ENCODE measurements around the gene SYT6.
A peak's percentile ranks its signal among the peaks of the same experiment; 100 is the strongest.

The SYT6 gene

GRCh38 chr1:114154146-114154962 lies 685 bp upstream of the SYT6 start:
- Histone ChIP-seq H3K79me2 (ENCODE audit: control insufficient read depth, insufficient read depth, low read length, unreplicated experiment) (no peaks in the 10 kb centered on the region), H3K4me3 (ENCODE audit: low read depth, low read length) (no peak overlapping the region)

GRCh38 chr1:114152508-114153260 lies 985 bp downstream of the SYT6 start:
- Histone ChIP-seq H2AFZ (ENCODE audit: low read length, unreplicated experiment) (no peak overlapping the region), H3K4me1 (ENCODE audit: control insufficient read depth, insufficient read depth, low read length, unreplicated experiment) (no peaks in the 10 kb centered on the region)

More at GRCh38 chr1:114154146-114154962, 685 bp upstream of the SYT6 start:
- no peak overlapping the region for H3K27ac ChIP-seq (ENCODE audit: low read depth, low read length)
- no peak overlapping the region for H2AFZ ChIP-seq (ENCODE audit: low read length, unreplicated experiment)
- H3K4me1 ChIP-seq (ENCODE audit: control insufficient read depth, insufficient read depth, low read length, unreplicated experiment) = no peaks in the 10 kb centered on the region
- H3K36me3 ChIP-seq (ENCODE audit: insufficient read depth, low read length) = no peaks in the 10 kb centered on the region
- H3K27me3 ChIP-seq (ENCODE audit: insufficient read depth, low read length) = peaks cover 99% of the 10 kb centered on the region

DNA sequence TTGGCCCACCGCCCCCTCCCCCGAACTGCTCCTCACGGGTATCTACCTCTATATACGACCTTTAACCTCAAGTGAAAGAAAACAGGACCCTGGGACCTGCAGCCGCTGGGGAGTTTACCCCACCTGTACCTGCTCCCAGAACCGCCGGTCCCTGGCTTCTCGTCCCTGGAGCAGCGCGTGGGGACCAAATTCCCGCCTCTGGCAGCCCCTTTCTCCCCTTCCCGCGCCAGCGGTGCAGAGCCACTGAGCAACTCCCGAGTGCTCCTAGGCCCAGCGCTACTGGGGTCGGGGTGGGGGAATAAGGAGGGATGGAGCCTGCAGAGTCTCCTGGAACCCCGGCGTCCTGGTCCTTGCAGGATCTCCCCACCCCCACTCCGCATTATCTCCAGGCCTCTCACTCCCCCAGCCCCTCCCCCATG lies 1.6 kb downstream of the SYT6 start:
- Histone ChIP-seq H2AFZ (ENCODE audit: low read length, unreplicated experiment) (no peak overlapping the region), H3K27ac (ENCODE audit: low read depth, low read length) (no peak overlapping the region), H3K27me3 (ENCODE audit: insufficient read depth, low read length) (peaks cover 94% of the 10 kb centered on the region), H3K4me1 (ENCODE audit: control insufficient read depth, insufficient read depth, low read length, unreplicated experiment) (no peaks in the 10 kb centered on the region), H3K36me3 (ENCODE audit: insufficient read depth, low read length) (no peaks in the 10 kb centered on the region), H3K79me2 (ENCODE audit: control insufficient read depth, insufficient read depth, low read length, unreplicated experiment) (no peaks in the 10 kb centered on the region), H3K4me3 (ENCODE audit: low read depth, low read length) (peak overlapping the region; percentile 46; the same call in 1 of the 2 replicates)

More at GRCh38 chr1:114152508-114153260, 985 bp downstream of the SYT6 start:
- no peaks in the 10 kb centered on the region for H3K36me3 ChIP-seq (ENCODE audit: insufficient read depth, low read length)
- H3K27me3 ChIP-seq (ENCODE audit: insufficient read depth, low read length) = peaks cover 93% of the 10 kb centered on the region
- no peak overlapping the region for H3K27ac ChIP-seq (ENCODE audit: low read depth, low read length)
- no peaks in the 10 kb centered on the region for H3K79me2 ChIP-seq (ENCODE audit: control insufficient read depth, insufficient read depth, low read length, unreplicated experiment)
- H3K4me3 ChIP-seq (ENCODE audit: low read depth, low read length) = peak overlapping the region; percentile 46; the same call in 1 of the 2 replicates

GRCh38 chr1:114150016-114150415 lies 3.7 kb downstream of the SYT6 start:
- no peaks in the 10 kb centered on the region for H3K4me1 ChIP-seq (ENCODE audit: control insufficient read depth, insufficient read depth, low read length, unreplicated experiment)
- no peaks in the 10 kb centered on the region for H3K36me3 ChIP-seq (ENCODE audit: insufficient read depth, low read length)
- no peak overlapping the region for H2AFZ ChIP-seq (ENCODE audit: low read length, unreplicated experiment)
- peaks cover 91% of the 10 kb centered on the region for H3K27me3 ChIP-seq (ENCODE audit: insufficient read depth, low read length)
- no peak overlapping the region for H3K27ac ChIP-seq (ENCODE audit: low read depth, low read length)
- H3K4me3 ChIP-seq (ENCODE audit: low read depth, low read length) = no peak overlapping the region
- H3K79me2 ChIP-seq (ENCODE audit: control insufficient read depth, insufficient read depth, low read length, unreplicated experiment) = no peaks in the 10 kb centered on the region

GRCh38 chr1:114149211-114149610 lies 4.5 kb downstream of the SYT6 start:
- Histone ChIP-seq H3K36me3 (ENCODE audit: insufficient read depth, low read length) (no peaks in the 10 kb centered on the region), H3K4me1 (ENCODE audit: control insufficient read depth, insufficient read depth, low read length, unreplicated experiment) (no peaks in the 10 kb centered on the region), H2AFZ (ENCODE audit: low read length, unreplicated experiment) (no peak overlapping the region), H3K4me3 (ENCODE audit: low read depth, low read length) (no peak overlapping the region), H3K79me2 (ENCODE audit: control insufficient read depth, insufficient read depth, low read length, unreplicated experiment) (no peaks in the 10 kb centered on the region), H3K27ac (ENCODE audit: low read depth, low read length) (no peak overlapping the region), H3K27me3 (ENCODE audit: insufficient read depth, low read length) (peaks cover 90% of the 10 kb centered on the region)

- Histone ChIP-seq H3K27ac (ENCODE audit: low read depth, low read length) (no peak overlapping the region), H3K4me3 (ENCODE audit: low read depth, low read length) (no peak overlapping the region), H3K79me2 (ENCODE audit: control insufficient read depth, insufficient read depth, low read length, unreplicated experiment) (no peaks in the 10 kb centered on the region), H2AFZ (ENCODE audit: low read length, unreplicated experiment) (no peak overlapping the region), H3K4me1 (ENCODE audit: control insufficient read depth, insufficient read depth, low read length, unreplicated experiment) (no peaks in the 10 kb centered on the region), H3K36me3 (ENCODE audit: insufficient read depth, low read length) (no peaks in the 10 kb centered on the region), H3K27me3 (ENCODE audit: insufficient read depth, low read length) (peaks cover 79% of the 10 kb centered on the region)
Measured at GRCh38 chr1:114145504-114146151, 8.0 kb downstream of the SYT6 start.

DNA sequence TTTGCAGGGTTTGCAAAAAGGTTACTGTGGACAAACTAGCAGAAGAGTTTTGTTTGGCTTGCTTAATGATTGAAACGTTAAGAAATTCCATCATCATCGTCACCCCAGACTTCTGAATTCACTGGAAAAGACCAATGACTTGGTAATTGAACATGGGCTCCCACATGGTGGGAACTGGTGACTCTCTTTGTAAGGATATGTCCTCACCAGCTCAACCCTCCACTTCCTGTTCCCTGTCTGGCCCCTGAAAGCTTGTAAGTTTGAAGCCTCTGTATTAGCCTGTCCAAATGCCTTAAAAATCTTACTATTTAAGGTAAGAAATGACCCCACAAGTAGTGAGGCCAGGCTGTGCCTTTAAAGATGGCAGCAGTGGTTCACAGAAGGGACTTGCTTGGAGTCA lies 9.7 kb downstream of the SYT6 start:
- Histone ChIP-seq H3K79me2 (ENCODE audit: control insufficient read depth, insufficient read depth, low read length, unreplicated experiment) (no peaks in the 10 kb centered on the region), H3K4me1 (ENCODE audit: control insufficient read depth, insufficient read depth, low read length, unreplicated experiment) (no peaks in the 10 kb centered on the region), H2AFZ (ENCODE audit: low read length, unreplicated experiment) (no peak overlapping the region), H3K27me3 (ENCODE audit: insufficient read depth, low read length) (peaks cover 76% of the 10 kb centered on the region), H3K4me3 (ENCODE audit: low read depth, low read length) (no peak overlapping the region), H3K27ac (ENCODE audit: low read depth, low read length) (no peak overlapping the region), H3K36me3 (ENCODE audit: insufficient read depth, low read length) (no peaks in the 10 kb centered on the region)

DNA sequence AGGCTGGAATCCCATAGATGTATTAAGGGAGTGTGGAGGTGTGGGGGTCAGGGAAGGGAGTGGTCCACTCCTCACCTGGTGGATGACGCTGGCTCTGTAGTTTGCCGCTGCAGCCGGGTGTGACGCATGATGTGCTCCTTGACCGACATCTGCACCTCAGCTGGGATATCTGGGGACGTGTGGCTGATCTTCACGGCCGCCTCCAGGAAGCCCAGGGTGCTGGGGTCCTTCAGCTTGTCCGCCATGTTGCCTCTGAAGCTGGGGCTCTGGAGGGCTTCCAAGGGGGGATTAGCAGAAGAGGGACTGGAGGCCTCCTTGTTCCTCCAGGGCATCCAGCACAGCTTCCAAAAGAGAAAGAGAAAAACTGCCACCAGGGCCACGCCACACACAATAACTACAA lies 14.1 kb downstream of the SYT6 start:
- no peak overlapping the region for H3K27ac ChIP-seq (ENCODE audit: low read depth, low read length)
- no peaks in the 10 kb centered on the region for H3K79me2 ChIP-seq (ENCODE audit: control insufficient read depth, insufficient read depth, low read length, unreplicated experiment)
- H3K27me3 ChIP-seq (ENCODE audit: insufficient read depth, low read length) = peaks cover 83% of the 10 kb centered on the region
- H3K4me1 ChIP-seq (ENCODE audit: control insufficient read depth, insufficient read depth, low read length, unreplicated experiment) = no peaks in the 10 kb centered on the region
- H3K36me3 ChIP-seq (ENCODE audit: insufficient read depth, low read length) = no peaks in the 10 kb centered on the region
- H2AFZ ChIP-seq (ENCODE audit: low read length, unreplicated experiment) = no peak overlapping the region
- no peak overlapping the region for H3K4me3 ChIP-seq (ENCODE audit: low read depth, low read length)

DNA sequence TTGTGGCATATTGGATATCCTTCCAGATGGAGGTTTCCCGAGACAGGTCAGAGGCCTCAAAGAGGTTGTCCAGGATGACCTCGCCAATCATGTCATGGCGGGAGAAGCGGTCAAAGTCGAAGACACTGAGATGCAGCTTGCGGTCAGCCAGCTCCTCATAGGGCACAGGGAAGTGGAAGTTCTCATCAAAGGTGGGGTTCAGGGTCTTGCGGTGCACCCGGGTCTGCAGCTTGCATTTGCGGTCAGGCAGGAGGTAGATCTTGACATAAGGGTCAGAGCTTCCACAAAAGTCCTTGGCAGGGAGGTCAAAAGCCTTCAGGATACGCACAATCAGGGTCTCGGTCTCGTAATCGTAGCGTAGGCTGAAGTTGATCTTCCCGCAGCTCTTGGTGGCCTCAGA lies 16.2 kb downstream of the SYT6 start:
- Histone ChIP-seq H3K79me2 (ENCODE audit: control insufficient read depth, insufficient read depth, low read length, unreplicated experiment) (no peaks in the 10 kb centered on the region), H2AFZ (ENCODE audit: low read length, unreplicated experiment) (no peak overlapping the region), H3K4me1 (ENCODE audit: control insufficient read depth, insufficient read depth, low read length, unreplicated experiment) (no peaks in the 10 kb centered on the region), H3K36me3 (ENCODE audit: insufficient read depth, low read length) (no peaks in the 10 kb centered on the region), H3K27me3 (ENCODE audit: insufficient read depth, low read length) (peaks cover 90% of the 10 kb centered on the region), H3K4me3 (ENCODE audit: low read depth, low read length) (no peak overlapping the region), H3K27ac (ENCODE audit: low read depth, low read length) (no peak overlapping the region)

GRCh38 chr1:114135786-114136185 lies 17.9 kb downstream of the SYT6 start:
- Histone ChIP-seq H2AFZ (ENCODE audit: low read length, unreplicated experiment) (no peak overlapping the region), H3K4me3 (ENCODE audit: low read depth, low read length) (no peak overlapping the region), H3K36me3 (ENCODE audit: insufficient read depth, low read length) (no peaks in the 10 kb centered on the region), H3K27me3 (ENCODE audit: insufficient read depth, low read length) (peaks cover 90% of the 10 kb centered on the region), H3K4me1 (ENCODE audit: control insufficient read depth, insufficient read depth, low read length, unreplicated experiment) (no peaks in the 10 kb centered on the region), H3K79me2 (ENCODE audit: control insufficient read depth, insufficient read depth, low read length, unreplicated experiment) (no peaks in the 10 kb centered on the region), H3K27ac (ENCODE audit: low read depth, low read length) (no peak overlapping the region)

All from ACC112 (cell line).